Trophoblast cell (in vitro differentiated cells and primary cell): ENCODE measurements around the gene HIVEP1.
A peak's percentile ranks its signal among the peaks of the same experiment; 100 is the strongest.

Experiments used
- DNase-seq, 2 donors: peaks; one replicate each; pipeline ENCODE4 v3.0.0-alpha.2; 2016
- H2AFZ ChIP-seq: 2 replicates; pipeline ENCODE4 v1.6.1; 2013; ENCODE audit warnings: low read length, moderate library complexity, mild to moderate bottlenecking; ENCODE audit not compliant: insufficient read depth, poor library complexity
- H2AK5ac ChIP-seq: 2 replicates; pipeline ENCODE4 v1.6.1; 2013; ENCODE audit warnings: mild to moderate bottlenecking, low read length
- H2BK120ac ChIP-seq: 2 replicates; pipeline ENCODE4 v1.6.1; 2013; ENCODE audit warnings: low read length, mild to moderate bottlenecking, moderate library complexity; ENCODE audit not compliant: insufficient read depth, poor library complexity
- H2BK12ac ChIP-seq: 2 replicates; pipeline ENCODE4 v1.6.1; 2013; ENCODE audit warnings: mild to moderate bottlenecking, low read length, moderate library complexity
- H2BK5ac ChIP-seq: 2 replicates; pipeline ENCODE4 v1.6.1; 2013; ENCODE audit warnings: low read length, low read depth, moderate library complexity, mild to moderate bottlenecking; ENCODE audit not compliant: poor library complexity
- H3K14ac ChIP-seq: 2 replicates; pipeline ENCODE4 v1.6.1; 2013; ENCODE audit warnings: mild to moderate bottlenecking, low read length
- H3K18ac ChIP-seq: 2 replicates; pipeline ENCODE4 v1.6.1; 2013; ENCODE audit warnings: mild to moderate bottlenecking, low read length
- H3K23ac ChIP-seq: 2 replicates; pipeline ENCODE4 v1.6.1; 2013; ENCODE audit warnings: low read length
- H3K27ac ChIP-seq: 2 replicates; pipeline ENCODE4 v1.5.1; 2013; ENCODE audit warnings: low read depth, mild to moderate bottlenecking, inconsistent platforms, low read length, moderate library complexity
- H3K27me3 ChIP-seq: 2 replicates; pipeline ENCODE4 v1.6.1; 2013; ENCODE audit warnings: inconsistent platforms, mild to moderate bottlenecking, low read length, moderate library complexity; ENCODE audit not compliant: insufficient read depth
- H3K36me3 ChIP-seq, 2 experiments: 1 replicate in 1 of 2; 2 replicates in 1 of 2; pipeline ENCODE4 v1.6.1; 2013; ENCODE audit warnings: low read length in 2 of 2, mild to moderate bottlenecking in 2 of 2, moderate library complexity in 1 of 2; ENCODE audit not compliant: insufficient read depth in 2 of 2, control insufficient read depth in 1 of 2
- H3K4ac ChIP-seq: 2 replicates; pipeline ENCODE4 v1.6.1; 2013; ENCODE audit warnings: low read depth, mild to moderate bottlenecking, low read length, moderate library complexity
- H3K4me1 ChIP-seq, 2 experiments: 1 replicate in 1 of 2; 2 replicates in 1 of 2; pipeline ENCODE4 v1.6.1; 2013; ENCODE audit warnings: low read length in 2 of 2, mild to moderate bottlenecking in 2 of 2, moderate library complexity in 1 of 2; ENCODE audit not compliant: insufficient read depth in 2 of 2, control insufficient read depth in 1 of 2
- H3K4me2 ChIP-seq: 2 replicates; pipeline ENCODE4 v1.6.1; 2013; ENCODE audit warnings: inconsistent platforms, mild to moderate bottlenecking, low read length, moderate library complexity
- H3K4me3 ChIP-seq: 2 replicates; pipeline ENCODE4 v1.5.1; 2013; ENCODE audit warnings: mild to moderate bottlenecking, low read depth, low read length, inconsistent platforms
- H3K79me1 ChIP-seq: one replicate; pipeline ENCODE4 v1.6.1; 2013; ENCODE audit warnings: low read length
- H3K79me2 ChIP-seq: 2 replicates; pipeline ENCODE4 v1.6.1; 2013; ENCODE audit warnings: low read length, mild to moderate bottlenecking; ENCODE audit not compliant: control insufficient read depth, insufficient read depth, poor library complexity
- H3K9ac ChIP-seq: 2 replicates; pipeline ENCODE4 v1.6.1; 2013; ENCODE audit warnings: mild to moderate bottlenecking, low read length
- H3K9me3 ChIP-seq: 2 replicates; pipeline ENCODE4 v1.6.1; 2013; ENCODE audit warnings: low read depth, mild to moderate bottlenecking, control low read depth, inconsistent platforms, low read length; ENCODE audit not compliant: insufficient read depth
- H4K12ac ChIP-seq: 2 replicates; pipeline ENCODE4 v1.6.1; 2013; ENCODE audit warnings: low read depth, mild to moderate bottlenecking, low read length, moderate library complexity
- H4K8ac ChIP-seq: 2 replicates; pipeline ENCODE4 v1.6.1; 2013; ENCODE audit warnings: low read depth, mild to moderate bottlenecking, low read length, moderate library complexity
- H4K91ac ChIP-seq: one replicate; pipeline ENCODE4 v1.6.1; 2013; ENCODE audit warnings: low read depth, mild to moderate bottlenecking, low read length, moderate library complexity
- WGBS: extraction: QIAGEN DNeasy Blood & Tissue Kit; methylation state at CpG from one replicate; pipeline ENCODE4 v1.1.7; 2013; ENCODE audit warnings: missing lambda C conversion rate; ENCODE audit not compliant: insufficient read length, insufficient coverage; ENCODE audit errors: extremely low coverage; 5-methylcytosine and 5-hydroxymethylcytosine counted together

HIVEP1 gene

GRCh38 chr6:12033770-12034169 lies 21.7 kb downstream of the HIVEP1 start:
- H3K4me1 ChIP-seq = no peaks in the 10 kb centered on the region
- H3K23ac ChIP-seq = no peak overlapping the region
- H3K4ac ChIP-seq = no peak overlapping the region
- no peaks in the 10 kb centered on the region for H3K79me1 ChIP-seq
- H4K8ac ChIP-seq = no peak overlapping the region
- H3K27ac ChIP-seq = no peak overlapping the region
- H2BK120ac ChIP-seq = no peak overlapping the region
- peak in 1 of 2 donors; percentile 61 for DNase-seq
- H4K91ac ChIP-seq = no peak overlapping the region
- no peak overlapping the region for H3K18ac ChIP-seq
- H3K4me2 ChIP-seq = no peak overlapping the region
- no peak overlapping the region for H4K12ac ChIP-seq
- H2AK5ac ChIP-seq = no peak overlapping the region
- H3K79me2 ChIP-seq = peaks cover 2% of the 10 kb centered on the region
- no peak overlapping the region for H3K9ac ChIP-seq
- WGBS = no CpG with 5 or more reads among the region's 4 CpGs
- H3K14ac ChIP-seq = no peak overlapping the region
- H3K9me3 ChIP-seq = no peaks in the 10 kb centered on the region
- H2AFZ ChIP-seq = no peak overlapping the region
- H2BK5ac ChIP-seq = no peak overlapping the region
- H3K27me3 ChIP-seq = no peaks in the 10 kb centered on the region
- peaks cover 0 to 2% of the 10 kb centered on the region in 2 experiments for H3K36me3 ChIP-seq
- H2BK12ac ChIP-seq = no peak overlapping the region
- H3K4me3 ChIP-seq = no peak overlapping the region

GRCh38 chr6:12034349-12034748 lies 22.2 kb downstream of the HIVEP1 start:
- no peaks in the 10 kb centered on the region for H3K79me1 ChIP-seq
- H3K36me3 ChIP-seq = peaks cover 0 to 2% of the 10 kb centered on the region in 2 experiments
- no peak overlapping the region for H2BK120ac ChIP-seq
- no peak overlapping the region for H2AFZ ChIP-seq
- H2BK5ac ChIP-seq = no peak overlapping the region
- peaks cover 2% of the 10 kb centered on the region for H3K79me2 ChIP-seq
- H2AK5ac ChIP-seq = no peak overlapping the region
- no peak overlapping the region for H4K91ac ChIP-seq
- H3K9me3 ChIP-seq = no peaks in the 10 kb centered on the region
- no peak overlapping the region for H3K14ac ChIP-seq
- no peak overlapping the region for H3K23ac ChIP-seq
- H3K27ac ChIP-seq = no peak overlapping the region
- H3K4me1 ChIP-seq = no peaks in the 10 kb centered on the region
- no peak for DNase-seq
- H3K4ac ChIP-seq = no peak overlapping the region
- no peak overlapping the region for H4K8ac ChIP-seq
- H3K27me3 ChIP-seq = no peaks in the 10 kb centered on the region
- H2BK12ac ChIP-seq = no peak overlapping the region
- no peak overlapping the region for H3K4me3 ChIP-seq
- H3K4me2 ChIP-seq = no peak overlapping the region
- H3K9ac ChIP-seq = no peak overlapping the region
- WGBS = no CpG with 5 or more reads among the region's 3 CpGs
- H3K18ac ChIP-seq = no peak overlapping the region
- no peak overlapping the region for H4K12ac ChIP-seq

- H2AK5ac ChIP-seq = no peak overlapping the region
- H3K79me2 ChIP-seq = peaks cover 2% of the 10 kb centered on the region
- peaks cover 0 to 2% of the 10 kb centered on the region in 2 experiments for H3K36me3 ChIP-seq
- peak overlapping the region; percentile 21 for H3K23ac ChIP-seq
- H3K27ac ChIP-seq = no peak overlapping the region
- no peak overlapping the region for H3K4ac ChIP-seq
- H2BK120ac ChIP-seq = no peak overlapping the region
- H3K79me1 ChIP-seq = no peaks in the 10 kb centered on the region
- H4K8ac ChIP-seq = no peak overlapping the region
- H2AFZ ChIP-seq = no peak overlapping the region
- no peaks in the 10 kb centered on the region for H3K9me3 ChIP-seq
- no peak overlapping the region for H2BK12ac ChIP-seq
- no peak overlapping the region for H3K4me3 ChIP-seq
- H4K12ac ChIP-seq = no peak overlapping the region
- H2BK5ac ChIP-seq = no peak overlapping the region
- H3K9ac ChIP-seq = no peak overlapping the region
- H3K27me3 ChIP-seq = no peaks in the 10 kb centered on the region
- H3K18ac ChIP-seq = no peak overlapping the region
- H3K4me1 ChIP-seq = no peaks in the 10 kb centered on the region
- no peak for DNase-seq
- no peak overlapping the region for H4K91ac ChIP-seq
- no CpG with 5 or more reads among the region's 5 CpGs for WGBS
- no peak overlapping the region for H3K4me2 ChIP-seq
- H3K14ac ChIP-seq = no peak overlapping the region
These were observed 22.7 kb downstream of the HIVEP1 start for GRCh38 chr6:12034837-12035236.

- no peaks in the 10 kb centered on the region for H3K79me1 ChIP-seq
- H4K12ac ChIP-seq = no peak overlapping the region
- no peak overlapping the region for H3K4me2 ChIP-seq
- no peaks in the 10 kb centered on the region for H3K4me1 ChIP-seq
- H3K18ac ChIP-seq = no peak overlapping the region
- H2BK120ac ChIP-seq = no peak overlapping the region
- H3K4me3 ChIP-seq = no peak overlapping the region
- H2BK12ac ChIP-seq = no peak overlapping the region
- no peaks in the 10 kb centered on the region for H3K27me3 ChIP-seq
- no peak overlapping the region for H2AFZ ChIP-seq
- no peak overlapping the region for H4K8ac ChIP-seq
- H3K9me3 ChIP-seq = no peaks in the 10 kb centered on the region
- no peak for DNase-seq
- no peak overlapping the region for H3K23ac ChIP-seq
- no peak overlapping the region for H4K91ac ChIP-seq
- H3K27ac ChIP-seq = no peak overlapping the region
- H2BK5ac ChIP-seq = no peak overlapping the region
- no peak overlapping the region for H3K9ac ChIP-seq
- H3K79me2 ChIP-seq = peaks cover 4% of the 10 kb centered on the region
- H2AK5ac ChIP-seq = no peak overlapping the region
- H3K14ac ChIP-seq = no peak overlapping the region
- H3K4ac ChIP-seq = no peak overlapping the region
- H3K36me3 ChIP-seq = peaks cover 0 to 2% of the 10 kb centered on the region in 2 experiments
- WGBS = no CpG with 5 or more reads among the region's 8 CpGs
These were observed 24.7 kb downstream of the HIVEP1 start for GRCh38 chr6:12036766-12037165.
